Activated CD4-positive, alpha-beta T cell treated with anti-CD3 and anti-CD28 coated beads, Interleukin-2, amount 50 U/mL, for 48 hours (primary cell): Measurements from ENCODE around the gene PNPLA3.
A peak's percentile ranks its signal among the peaks of the same experiment; 100 is the strongest.

Experiments
- DNase-seq, 2 experiments: peaks; one replicate each; pipeline ENCODE4 v3.0.0-alpha.2; 2020

The PNPLA3 gene

DNA sequence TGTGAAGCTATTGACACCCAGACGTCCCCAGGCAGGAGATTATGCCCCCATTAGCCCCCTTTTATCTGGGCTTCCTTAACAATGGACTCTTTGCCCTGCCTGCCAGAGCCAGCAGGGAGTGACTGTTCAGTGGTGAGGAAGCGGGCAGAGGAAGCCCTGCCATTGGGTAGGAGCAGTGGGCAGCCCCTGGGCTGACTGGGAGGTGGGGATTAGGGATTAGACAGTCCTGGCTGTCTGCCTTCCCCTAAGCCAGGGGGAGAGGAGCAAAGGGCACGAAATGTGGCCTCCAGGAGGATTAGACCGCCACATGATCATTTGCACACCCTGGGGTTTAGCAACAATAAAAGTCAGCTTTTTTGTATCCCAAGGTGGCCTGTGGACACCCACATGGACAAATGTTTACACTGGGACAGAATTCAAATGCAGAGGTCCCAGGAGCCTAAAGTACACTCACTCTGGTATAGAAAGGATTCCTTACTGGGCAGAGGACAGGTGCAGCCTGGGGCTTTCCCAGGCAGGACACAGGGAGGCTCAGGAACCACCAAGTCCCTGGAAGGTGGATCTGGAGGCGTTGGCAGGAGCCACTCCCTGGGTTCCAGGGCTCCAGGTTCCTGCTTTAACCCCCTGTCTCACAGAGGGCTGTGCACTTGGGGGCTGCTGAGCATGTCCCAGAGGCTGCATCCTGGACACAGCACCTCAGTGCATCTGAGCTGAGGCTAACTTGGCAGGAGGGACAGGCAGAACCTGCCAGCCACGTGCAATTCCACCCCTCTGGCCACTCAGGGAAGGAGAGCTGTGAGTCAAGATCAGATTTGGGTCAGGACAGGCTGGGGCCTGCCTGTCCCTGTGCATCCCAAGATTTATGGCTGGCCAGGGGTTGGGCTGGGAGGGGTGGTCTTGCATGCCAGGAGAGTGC, 2.1 kb downstream of the PNPLA3 start:
- DNase-seq = no peak

DNA sequence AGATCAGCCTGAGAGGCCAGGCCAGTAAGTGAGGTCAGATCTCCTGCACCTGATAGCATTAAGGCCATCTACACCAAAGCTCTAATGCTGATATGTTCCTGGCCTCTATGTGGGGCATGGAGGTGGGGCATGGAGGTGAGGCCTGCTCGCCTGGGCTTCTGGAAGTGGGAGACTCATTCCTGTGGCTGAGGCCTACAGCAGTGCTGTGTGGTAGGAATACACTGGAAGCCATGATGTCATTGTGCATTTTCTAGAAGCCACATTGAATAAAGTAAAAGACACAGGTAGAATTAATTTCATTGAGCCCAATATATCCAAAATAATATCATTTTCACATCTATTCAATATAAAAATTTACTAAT, 2.7 kb downstream of the PNPLA3 start:
- no peak for DNase-seq

DNA sequence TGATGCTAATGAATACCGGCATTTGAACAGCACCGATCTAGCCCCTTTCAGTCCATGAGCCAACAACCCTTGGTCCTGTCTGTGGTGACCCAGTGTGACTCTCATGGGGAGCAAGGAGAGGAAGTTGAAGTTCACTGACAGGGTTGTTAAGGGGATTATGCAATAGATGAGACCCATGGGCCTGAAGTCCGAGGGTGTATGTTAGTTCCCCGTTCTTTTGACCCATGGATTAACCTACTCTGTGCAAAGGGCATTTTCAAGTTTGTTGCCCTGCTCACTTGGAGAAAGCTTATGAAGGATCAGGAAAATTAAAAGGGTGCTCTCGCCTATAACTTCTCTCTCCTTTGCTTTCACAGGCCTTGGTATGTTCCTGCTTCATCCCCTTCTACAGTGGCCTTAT, 4.9 kb downstream of the PNPLA3 start:
- no peak for DNase-seq

DNA sequence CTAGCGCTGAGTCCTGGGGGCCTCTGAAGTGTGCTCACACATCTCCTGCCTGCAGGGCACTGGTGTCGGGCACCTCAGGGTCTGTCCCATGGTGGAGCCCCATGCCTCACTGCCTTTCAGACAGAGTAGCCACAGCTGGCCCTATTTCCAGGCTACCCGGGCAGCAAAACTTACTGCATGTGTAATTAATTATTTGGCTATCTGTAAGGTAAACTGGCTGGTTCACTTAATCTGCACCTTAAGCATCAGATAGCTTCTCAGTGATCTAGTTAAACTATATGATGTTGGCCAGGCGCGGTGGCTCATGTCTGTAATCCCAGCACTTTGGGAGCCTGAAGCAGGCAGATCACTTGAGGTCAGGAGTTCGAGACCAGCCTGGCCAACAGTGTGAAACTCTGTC, 5.3 kb downstream of the PNPLA3 start:
- DNase-seq = no peak

DNA sequence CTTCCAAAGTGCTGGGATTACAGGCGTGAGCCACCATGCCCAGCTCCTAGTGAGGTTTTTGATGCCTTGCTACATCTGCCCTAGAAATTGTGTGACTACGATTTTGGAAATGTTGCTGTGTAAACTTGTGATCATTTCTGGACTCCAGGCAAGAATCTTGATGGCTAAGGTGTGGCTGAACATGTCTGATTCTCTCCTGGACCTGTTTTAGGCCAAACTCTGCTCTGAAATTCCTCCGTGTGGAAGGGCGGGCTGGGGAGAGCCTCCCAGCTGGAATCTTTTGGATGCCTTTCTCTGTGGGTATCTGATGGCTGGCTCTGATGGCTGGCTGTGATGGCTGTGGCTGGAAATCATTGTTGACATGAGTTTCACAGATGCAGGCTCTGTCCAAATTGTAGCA, 8.2 kb downstream of the PNPLA3 start:
- DNase-seq = no peak

DNA sequence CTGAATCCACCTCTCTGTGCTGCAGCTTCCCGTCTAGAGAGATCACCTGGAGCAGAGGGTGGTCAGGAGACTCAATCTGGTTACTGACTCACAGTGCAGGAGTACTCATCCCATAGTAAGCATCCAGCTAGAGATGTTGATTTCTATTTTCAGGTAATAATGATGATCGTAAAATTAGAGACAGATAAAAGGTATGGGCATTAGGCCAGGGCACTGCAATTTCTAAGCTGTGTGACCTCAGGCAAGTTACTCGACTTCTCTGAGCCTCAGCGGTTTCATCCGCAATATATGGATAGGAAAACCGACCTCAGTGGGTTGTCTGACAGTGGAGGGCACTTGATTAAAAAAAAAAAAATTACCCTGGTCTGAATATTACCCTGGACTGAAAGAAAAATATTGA, 17.8 kb downstream of the PNPLA3 start:
- no peak for DNase-seq

DNA sequence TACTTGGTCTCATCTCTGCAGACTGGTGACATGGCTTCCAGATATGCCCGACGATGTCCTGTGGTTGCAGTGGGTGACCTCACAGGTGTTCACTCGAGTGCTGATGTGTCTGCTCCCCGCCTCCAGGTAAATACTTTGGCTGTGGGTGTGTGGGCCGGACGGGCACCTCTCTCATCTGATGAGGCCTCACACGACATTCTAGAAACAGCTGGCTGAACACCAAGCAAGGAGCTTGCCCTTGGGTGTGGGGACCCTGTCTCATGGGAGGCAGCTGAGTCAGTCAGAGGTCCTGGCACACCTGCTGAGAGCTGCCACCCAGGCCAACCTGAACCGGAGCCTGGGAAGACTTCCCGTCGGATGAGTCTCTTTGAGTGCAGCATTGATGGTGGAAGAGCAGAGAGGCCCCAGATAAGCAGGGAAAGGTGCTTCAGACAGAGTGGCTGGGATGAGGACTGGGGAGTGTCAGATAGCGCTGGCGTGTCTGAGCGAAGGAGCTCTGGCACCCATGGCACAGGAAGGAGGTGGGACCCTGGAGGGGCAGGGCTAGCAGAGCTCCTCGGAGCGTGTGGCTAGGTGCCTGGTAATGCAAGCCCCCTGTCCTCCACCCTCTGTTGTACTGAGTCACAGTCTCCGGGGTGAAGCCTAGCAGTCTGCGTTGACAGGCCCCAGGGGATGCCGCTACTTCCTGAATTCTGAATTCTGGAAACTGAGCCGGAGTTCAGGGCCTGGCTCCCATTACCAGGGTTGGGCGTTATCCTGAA, 21.2 kb downstream of the PNPLA3 start:
- no peak for DNase-seq

DNA sequence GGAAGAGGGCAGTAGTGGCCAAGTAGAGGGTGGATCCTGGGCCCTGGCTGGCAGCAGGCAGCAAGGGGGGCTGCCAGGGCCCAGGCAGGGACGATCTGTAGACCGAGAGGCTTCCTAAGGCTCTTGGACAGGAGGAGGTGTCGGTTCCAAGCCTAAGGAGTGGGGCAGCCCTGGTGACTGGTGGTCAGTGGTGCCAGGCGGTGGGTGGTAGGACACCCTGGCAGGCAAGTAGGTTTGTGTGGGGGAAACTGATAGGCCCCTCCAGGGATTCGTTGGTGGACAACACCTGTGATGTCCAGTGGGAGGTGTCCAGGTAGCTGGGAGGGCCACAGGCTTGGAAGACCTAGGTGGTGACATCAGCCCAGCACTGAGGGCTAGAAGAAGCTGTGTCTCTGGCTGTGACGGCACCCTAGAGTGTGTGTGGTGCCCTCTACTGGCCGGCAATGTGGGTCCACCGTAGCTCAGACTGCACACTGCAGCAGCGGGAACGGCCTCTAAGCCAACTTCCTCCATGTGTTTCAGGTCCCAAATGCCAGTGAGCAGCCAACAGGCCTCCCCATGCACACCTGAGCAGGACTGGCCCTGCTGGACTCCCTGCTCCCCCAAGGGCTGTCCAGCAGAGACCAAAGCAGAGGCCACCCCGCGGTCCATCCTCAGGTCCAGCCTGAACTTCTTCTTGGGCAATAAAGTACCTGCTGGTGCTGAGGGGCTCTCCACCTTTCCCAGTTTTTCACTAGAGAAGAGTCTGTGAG, 22.2 kb downstream of the PNPLA3 start:
- DNase-seq = peak; percentile 78 to 83

DNA sequence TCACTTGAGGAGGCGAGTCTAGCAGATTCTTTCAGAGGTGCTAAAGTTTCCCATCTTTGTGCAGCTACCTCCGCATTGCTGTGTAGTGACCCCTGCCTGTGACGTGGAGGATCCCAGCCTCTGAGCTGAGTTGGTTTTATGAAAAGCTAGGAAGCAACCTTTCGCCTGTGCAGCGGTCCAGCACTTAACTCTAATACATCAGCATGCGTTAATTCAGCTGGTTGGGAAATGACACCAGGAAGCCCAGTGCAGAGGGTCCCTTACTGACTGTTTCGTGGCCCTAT, 22.7 kb downstream of the PNPLA3 start:
- DNase-seq = no peak

DNA sequence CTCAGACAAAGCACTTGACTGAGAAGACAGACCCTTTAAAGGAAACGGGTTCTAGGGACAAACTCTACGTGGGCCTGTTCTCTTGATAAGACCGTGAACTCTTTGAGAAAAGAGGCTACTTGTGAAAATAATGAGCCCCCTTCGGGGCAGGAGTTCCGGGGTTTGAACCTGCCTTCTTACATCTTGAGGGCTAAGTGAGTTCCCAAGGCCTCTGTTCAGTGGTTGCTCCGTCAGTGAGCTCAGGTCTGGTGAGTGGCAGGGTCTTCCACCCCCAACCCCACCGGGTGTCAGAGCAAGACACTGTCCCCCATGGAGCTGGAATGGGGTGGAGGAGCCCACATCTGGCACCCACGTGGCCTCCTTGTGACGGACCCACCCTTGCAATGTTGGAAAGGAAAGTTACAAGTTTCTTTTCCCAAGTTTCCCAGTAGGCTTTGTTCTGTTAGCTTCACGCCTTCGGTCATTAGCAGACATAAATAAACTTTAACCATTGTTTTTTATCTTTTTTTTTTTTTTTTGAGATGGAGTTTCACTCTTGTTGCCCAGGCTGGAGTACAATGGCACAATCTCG, 25.3 kb downstream of the PNPLA3 start:
- no peak for DNase-seq

DNA sequence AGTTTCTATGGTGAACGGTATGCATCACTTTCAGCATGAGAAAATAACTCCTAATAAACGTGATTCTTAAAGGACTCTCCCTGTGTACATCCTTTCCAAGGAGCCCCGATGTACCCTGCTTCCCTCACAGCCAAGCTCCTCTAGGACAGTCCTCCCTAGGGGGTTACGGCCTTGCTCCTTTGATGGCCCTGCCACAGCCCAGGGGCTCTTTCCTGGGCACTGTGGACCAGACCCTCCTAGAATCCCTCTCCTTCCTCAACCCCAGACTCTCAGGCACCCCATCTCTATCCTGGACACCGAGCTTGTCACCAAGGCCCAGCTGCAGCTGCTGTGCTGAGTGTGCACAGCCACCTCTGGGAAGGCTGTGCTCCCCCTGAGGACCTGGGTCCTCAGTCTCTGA, 27.8 kb downstream of the PNPLA3 start:
- no peak for DNase-seq

DNA sequence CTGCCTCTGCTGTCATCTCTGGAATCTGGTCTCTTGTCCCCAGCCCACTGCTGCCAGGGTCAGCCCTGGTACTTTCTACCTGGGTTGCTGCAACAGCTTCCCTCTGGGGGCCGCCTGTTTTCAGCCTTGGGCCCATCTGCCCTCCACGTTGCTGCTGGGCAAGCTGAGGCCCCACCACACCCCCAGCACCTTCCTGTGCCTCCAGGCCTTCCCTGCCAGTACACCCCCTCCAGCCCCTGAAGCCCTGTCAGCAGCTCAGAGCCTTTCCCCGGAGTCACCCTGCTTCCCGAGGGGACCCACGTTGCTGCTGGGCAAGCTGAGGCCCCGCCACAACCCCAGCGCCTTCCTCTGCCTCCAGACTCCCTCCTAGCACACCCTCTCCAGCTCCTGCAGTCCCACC, 28.4 kb downstream of the PNPLA3 start:
- no peak for DNase-seq

DNA sequence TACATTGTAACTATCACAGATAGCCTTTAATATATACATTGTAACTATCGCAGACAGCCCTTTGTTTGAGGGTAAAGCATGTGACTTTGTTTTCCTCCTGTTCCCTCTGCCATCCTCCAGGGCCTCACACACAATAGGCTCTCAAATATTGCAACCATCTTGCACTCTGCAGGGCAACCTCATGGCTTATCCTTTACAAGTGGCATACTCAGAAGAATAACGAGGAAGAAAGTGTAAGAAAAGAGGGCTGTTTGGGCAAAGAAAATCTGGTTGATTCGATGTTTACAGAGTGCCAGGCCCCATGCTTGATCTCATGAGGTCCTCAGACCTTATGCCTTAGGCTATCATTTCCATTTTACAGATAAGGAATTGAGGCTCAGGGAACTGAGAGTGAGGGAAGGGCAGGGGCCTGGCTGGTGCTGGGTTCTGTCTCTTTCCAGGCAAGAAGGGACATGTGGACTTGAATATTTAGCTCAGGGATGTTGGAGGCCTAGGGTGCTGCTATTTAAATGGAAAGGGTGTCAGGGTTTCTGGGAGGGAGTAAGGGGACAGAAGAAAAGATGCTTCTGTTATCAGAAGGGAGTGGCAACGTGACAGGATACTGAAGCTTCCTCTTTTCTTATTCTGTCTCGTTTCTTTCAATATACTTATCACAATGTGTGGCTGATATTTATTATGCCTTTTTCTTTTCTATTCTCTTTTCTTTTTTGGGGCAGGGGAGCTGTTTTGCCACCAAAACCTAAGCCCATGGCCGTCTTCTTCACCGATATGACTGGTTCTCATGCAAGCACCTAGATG, 30.6 kb downstream of the PNPLA3 start:
- no peak for DNase-seq

DNA sequence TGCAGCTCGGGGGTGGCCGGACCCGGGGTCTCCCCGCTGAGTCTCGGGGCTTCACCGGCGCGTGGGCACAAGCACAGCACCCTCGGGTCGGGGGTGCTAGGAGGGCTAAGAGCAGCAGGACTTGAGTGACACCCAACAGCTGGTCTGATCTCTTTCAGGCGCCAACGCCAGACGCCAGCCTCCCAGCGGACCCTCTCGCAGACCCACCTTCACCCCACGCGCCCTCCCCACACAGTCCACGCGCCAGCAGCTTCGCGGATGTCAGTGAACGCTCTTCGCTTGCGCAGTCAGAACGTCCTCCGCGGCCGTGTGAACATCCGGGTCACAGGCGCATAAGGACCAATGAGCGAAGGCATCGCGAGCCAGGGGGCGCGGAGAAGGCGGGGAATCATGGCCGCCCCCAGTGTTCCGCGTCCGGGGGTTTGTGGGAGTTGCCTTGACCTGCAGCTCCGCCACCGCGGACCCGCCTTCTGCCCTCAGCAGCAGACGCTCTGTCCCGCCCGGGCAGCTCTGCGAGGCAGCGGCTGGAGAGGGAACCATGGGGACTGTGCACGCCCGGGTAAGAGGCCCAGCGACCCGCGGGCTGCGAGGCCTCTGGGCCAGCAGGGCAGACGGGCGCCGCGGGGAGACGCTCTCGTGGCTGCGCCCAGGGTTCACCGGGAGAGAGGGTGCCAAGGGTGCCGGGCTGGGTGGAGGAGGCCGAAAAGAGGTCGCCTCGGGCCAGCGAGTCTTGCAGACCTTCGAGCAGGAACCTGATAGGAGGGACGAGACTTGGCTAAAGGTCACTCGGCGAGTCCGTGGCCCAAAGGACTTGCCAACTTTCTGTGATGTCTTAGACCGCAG, 31.7 kb downstream of the PNPLA3 start, which contains the start of gene SAMM50:
TSS of gene SAMM50 (plus strand) at position 403 of the 843 bp plus-strand sequence. CDS start at position 539, 136 bp downstream.
- peak; percentile 91 to 92 for DNase-seq

DNA sequence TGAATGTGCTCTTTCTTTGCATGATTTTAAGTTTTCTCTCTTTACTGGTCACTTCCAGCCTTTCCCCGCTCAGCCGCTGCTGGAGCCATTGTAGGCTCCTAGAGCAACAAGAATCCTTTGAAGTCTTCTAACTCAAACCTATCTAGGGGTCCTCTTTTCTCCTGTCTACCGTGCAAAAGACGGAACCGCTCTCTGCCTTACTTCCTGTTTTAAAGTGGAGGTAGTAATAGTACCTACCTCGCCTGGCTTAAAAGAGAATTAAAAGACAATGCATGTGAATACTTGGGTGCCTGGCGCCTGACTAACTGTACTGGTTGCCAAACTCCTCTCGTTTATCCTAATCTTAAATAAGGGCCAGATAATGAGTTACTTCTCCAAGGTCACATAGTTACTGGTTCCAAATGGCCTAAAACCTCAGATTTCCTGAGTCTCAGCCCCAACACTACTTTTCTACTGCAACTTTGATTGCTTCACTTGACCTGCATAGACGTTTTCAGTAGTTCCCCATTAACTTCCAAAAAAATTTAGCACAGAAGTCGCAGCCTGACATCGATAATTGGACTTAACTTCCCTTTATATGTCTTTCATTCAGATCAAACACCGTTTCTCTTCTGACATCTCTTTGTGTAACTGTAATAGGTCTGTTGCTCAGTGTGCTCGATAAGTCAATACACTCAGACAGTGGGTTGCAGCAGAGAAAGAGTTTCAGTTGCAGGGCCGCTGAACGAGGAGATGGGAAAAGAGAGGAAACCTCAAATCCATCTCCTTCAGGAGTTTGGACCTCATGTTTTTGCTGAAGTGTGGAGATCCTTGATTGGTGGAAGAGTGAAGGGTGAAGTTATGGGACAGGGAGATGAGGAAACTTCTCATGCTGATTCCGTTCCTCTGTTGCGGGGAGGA, 32.5 kb downstream of the PNPLA3 start:
- DNase-seq = no peak

DNA sequence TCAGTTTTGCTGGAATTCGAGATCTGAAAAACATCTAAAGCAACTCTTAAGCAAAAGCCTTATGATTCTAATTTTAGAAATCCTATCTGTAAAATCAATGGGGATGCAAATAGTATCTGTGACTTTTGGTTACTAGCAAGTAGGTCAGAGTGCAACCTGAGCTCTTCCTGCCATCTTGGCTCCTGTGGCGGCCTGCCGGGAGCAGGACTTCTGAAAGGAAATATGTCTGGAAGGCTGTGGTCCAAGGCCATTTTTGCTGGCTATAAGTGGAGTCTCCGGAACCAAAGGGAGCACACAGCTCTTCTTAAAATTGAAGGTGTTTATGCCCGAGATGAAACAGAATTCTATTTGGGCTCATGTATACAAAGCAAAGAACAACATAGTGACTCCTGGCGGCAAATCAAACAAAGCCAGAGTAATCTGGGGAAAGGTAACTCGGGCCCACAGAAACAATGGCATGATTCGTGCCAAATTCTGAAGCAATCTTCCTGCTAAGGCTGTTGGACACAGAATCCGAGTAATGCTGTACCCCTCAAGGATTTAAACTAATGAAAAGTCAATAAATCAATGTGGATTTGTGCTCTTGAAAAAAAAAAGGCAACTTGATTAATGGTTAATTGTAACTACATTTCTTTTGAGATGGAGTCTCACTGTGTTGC, 33.3 kb downstream of the PNPLA3 start:
- no peak for DNase-seq

DNA sequence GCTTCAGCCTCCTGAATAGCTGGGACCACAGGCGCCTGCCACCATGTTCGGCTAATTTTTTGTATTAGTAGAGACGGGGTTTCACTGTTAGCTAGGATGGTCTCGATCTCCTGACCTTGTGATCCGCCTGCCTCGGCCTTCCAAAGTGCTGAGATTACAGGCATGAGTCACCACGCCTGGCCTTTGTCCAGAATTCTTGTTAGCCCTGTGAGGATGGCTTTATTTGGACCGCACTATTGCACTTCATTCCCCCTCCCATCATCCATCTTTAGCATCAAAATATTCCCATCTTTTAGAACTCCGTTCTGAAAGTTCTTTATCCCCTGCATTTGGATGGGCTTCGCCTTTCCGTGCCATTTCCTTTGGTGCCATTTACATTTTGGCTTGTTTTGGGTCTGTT, 34.3 kb downstream of the PNPLA3 start:
- DNase-seq = no peak

DNA sequence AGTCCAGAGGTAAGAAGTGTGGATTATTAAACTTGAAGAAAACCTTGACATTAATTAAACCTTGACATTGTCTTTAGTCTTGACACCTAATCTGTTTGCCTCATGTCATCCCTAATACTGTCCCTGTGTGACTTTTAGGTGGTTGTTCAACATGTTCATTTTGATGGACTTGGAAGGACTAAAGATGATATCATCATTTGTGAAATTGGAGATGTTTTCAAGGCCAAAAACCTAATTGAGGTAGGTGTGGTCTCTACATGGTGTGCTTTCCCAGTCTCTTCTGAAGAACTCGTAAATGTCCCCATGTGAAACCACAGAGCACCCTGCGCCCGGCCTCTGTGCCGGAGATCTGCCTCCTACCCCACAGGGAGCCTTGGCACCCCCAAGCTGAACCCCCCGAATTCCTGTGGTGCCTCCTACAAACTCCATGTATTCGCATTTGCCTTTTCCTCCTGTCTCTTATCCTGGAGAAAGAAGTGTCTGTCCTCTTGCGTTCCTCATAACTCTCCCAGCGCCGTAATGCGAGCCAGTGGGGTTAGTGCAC, 40.8 kb downstream of the PNPLA3 start:
- DNase-seq = no peak

DNA sequence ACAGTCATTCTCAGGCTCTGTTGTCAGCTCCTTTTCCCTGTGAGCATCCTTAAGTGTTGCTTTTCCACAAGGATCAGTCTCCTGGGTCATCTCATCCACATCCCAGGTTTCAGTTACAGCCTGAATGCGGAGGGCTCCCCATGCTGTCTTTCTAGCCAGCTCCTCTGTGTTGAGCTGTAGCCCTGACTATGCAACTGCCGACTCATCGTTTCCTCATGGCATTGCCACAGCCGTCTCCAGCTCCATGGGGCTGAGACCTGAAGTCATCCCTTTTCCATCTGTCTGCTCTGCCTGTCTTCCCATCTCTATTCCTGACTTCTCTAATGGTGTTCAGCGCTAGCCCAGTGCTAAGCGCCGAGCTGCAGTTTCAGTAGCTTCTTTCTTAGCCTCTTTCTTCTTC, 43.5 kb downstream of the PNPLA3 start:
- DNase-seq = no peak

DNA sequence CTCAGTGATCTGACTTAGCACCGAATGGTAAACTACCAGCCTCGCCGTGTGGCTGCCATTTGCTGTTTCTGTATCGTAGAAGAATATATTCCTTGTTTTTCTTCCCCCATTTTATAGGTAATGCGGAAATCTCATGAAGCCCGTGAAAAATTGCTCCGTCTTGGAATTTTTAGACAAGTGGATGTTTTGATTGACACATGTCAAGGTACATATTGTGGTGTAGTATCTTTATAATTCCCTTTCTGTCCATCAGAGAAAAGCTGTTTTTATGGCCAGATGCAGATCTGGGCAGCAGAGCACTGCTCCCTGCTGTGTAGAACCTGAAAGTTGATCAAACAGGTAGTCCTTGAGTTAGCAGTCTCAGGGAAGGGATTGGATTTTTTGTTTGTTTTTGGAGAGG, 45.0 kb downstream of the PNPLA3 start:
- no peak for DNase-seq
